Uterus (tissue), 4 donors: ENCODE results near the gene RAD51B. TPM values are rescaled to one million over a fixed set of nuclear protein-coding genes. Genes with fewer than 3 reads are reported as not detected.

Experiments
- DNase-seq, 2 donors: peaks; one replicate each; pipeline ENCODE4 v3.0.0-alpha.2; 2019 to 2020
- H3K27ac ChIP-seq, 2 donors: fragments of 200-600 bp; sonication (generic); 1 replicate in 1 of 2; 2 replicates in 1 of 2; pipeline ENCODE4 v1.5.1; 2016 to 2018
- H3K27me3 ChIP-seq, 2 donors: fragments of 200-600 bp; sonication (generic); one replicate each; pipeline ENCODE4 v1.5.1; 2018 to 2019; ENCODE audit warnings: control low read depth in 1 of 2
- H3K36me3 ChIP-seq, 2 donors: fragments of 200-600 bp; sonication (generic); one replicate each; pipeline ENCODE4 v1.5.1; 2019; ENCODE audit warnings: control low read depth in 1 of 2
- H3K4me1 ChIP-seq, 2 donors: fragments of 200-600 bp; sonication (generic); one replicate each; pipeline ENCODE4 v1.5.1; 2018 to 2019; ENCODE audit warnings: control low read depth in 1 of 2
- H3K4me3 ChIP-seq, 2 donors: fragments of 200-600 bp; sonication (generic); 1 replicate in 1 of 2; 2 replicates in 1 of 2; pipeline ENCODE4 v1.5.1; 2018 to 2019; ENCODE audit warnings: mild to moderate bottlenecking in 1 of 2
- H3K9me3 ChIP-seq, 2 donors: fragments of 200-600 bp; sonication (generic); one replicate each; pipeline ENCODE4 v1.5.1; 2019; ENCODE audit warnings: control low read depth in 1 of 2
- CTCF ChIP-seq, 4 experiments: fragments of 200-600 bp in 2 of 4; fragments of 450-650 bp in 2 of 4; sonication (generic) in 2 of 4; IDR thresholded peaks; one replicate each; pipeline ENCODE4 v1.5.1; 2016 to 2019; ENCODE audit warnings: antibody characterized with exemption in 4 of 4, mild to moderate bottlenecking in 2 of 4, moderate library complexity in 1 of 4
- POLR2A ChIP-seq, 2 donors: fragments of 450-650 bp; IDR thresholded peaks; one replicate each; pipeline ENCODE4 v1.6.1; 2016; ENCODE audit warnings: antibody characterized with exemption in 2 of 2, mild to moderate bottlenecking in 1 of 2, moderate library complexity in 1 of 2
- intact Hi-C: fragments of 100-400 bp; cut with DNase I; formaldehyde crosslinking; loops from one replicate; pipeline ENCODE4 v1.15.1; 2023; ENCODE audit warnings: low total_unique reads
- total RNA-seq, 4 donors: library from RNA; depleted of rRNA in 3 of 4; stranded (reverse); fragments of >200 nt in 3 of 4; gene quantifications; one replicate each; pipeline versions ENCODE4 v1.1.0 to v1.2.4, GENCODE V29; 2014 to 2023
- donor health status: DM: yes; HTN: yes; CAD: no.

Gene RAD51B
- total RNA-seq, 4 donors from 2014 or later, result 29.5 to 100.0 (median 70.3) TPM

GRCh38 chr14:68752271-68753006 is 932.9 kb downstream of the RAD51B start:
- Histone ChIP-seq H3K27ac (peak overlapping the region; percentile 61 to 66), H3K27me3 (no peaks in the 10 kb centered on the region), H3K9me3 (no peaks in the 10 kb centered on the region), H3K4me1 (peaks cover 13 to 15% of the 10 kb centered on the region in 2 donors), H3K4me3 (no peak overlapping the region), H3K36me3 (no peaks in the 10 kb centered on the region)
- TF ChIP-seq CTCF (IDR thresholded peaks at IDR 0.05) (no peak), POLR2A (IDR thresholded peaks at IDR 0.05) (no peak)
- no peak for DNase-seq
- intact Hi-C loops, result no loop called here

- Histone ChIP-seq H3K27me3 (no peaks in the 10 kb centered on the region), H3K4me3 (no peak overlapping the region), H3K27ac (peak overlapping the region; percentile 61 to 66), H3K36me3 (no peaks in the 10 kb centered on the region), H3K4me1 (peaks cover 12 to 15% of the 10 kb centered on the region in 2 donors), H3K9me3 (no peaks in the 10 kb centered on the region)
- intact Hi-C loops, result no loop called here
- no peak for DNase-seq
- TF ChIP-seq CTCF (IDR thresholded peaks at IDR 0.05), result no peak
- TF ChIP-seq POLR2A (IDR thresholded peaks at IDR 0.05), result no peak
These were observed 934.1 kb downstream of the RAD51B start for GRCh38 chr14:68753690-68754089.

GRCh38 chr14:68755016-68755353 is 935.4 kb downstream of the RAD51B start:
- Histone ChIP-seq H3K27ac (no peak overlapping the region), H3K4me3 (no peak overlapping the region), H3K4me1 (peaks cover 7 to 9% of the 10 kb centered on the region in 2 donors), H3K27me3 (no peaks in the 10 kb centered on the region), H3K36me3 (no peaks in the 10 kb centered on the region), H3K9me3 (no peaks in the 10 kb centered on the region)
- intact Hi-C loops, result no loop called here
- TF ChIP-seq POLR2A (IDR thresholded peaks at IDR 0.05), result no peak
- TF ChIP-seq CTCF (IDR thresholded peaks at IDR 0.05), result no peak
- DNase-seq, result no peak

- Histone ChIP-seq H3K9me3 (no peaks in the 10 kb centered on the region), H3K4me1 (peaks cover 7 to 9% of the 10 kb centered on the region in 2 donors), H3K27me3 (no peaks in the 10 kb centered on the region), H3K4me3 (no peak overlapping the region), H3K36me3 (no peaks in the 10 kb centered on the region), H3K27ac (peak overlapping the region in 1 of 2 donors; percentile 5)
- TF ChIP-seq CTCF (IDR thresholded peaks at IDR 0.05) (no peak), POLR2A (IDR thresholded peaks at IDR 0.05) (no peak)
- peak in 1 of 2 donors; percentile 50 for DNase-seq
- intact Hi-C loops, result no loop called here
These were observed 936.5 kb downstream of the RAD51B start for GRCh38 chr14:68756000-68756481.

GRCh38 chr14:68756734-68757133 is 937.2 kb downstream of the RAD51B start:
- TF ChIP-seq CTCF (IDR thresholded peaks at IDR 0.05), result no peak
- TF ChIP-seq POLR2A (IDR thresholded peaks at IDR 0.05), result no peak
- DNase-seq, result no peak

More at GRCh38 chr14:68756734-68757133, 937.2 kb downstream of the RAD51B start:
- H3K27me3 ChIP-seq, result no peaks in the 10 kb centered on the region
- H3K9me3 ChIP-seq, result no peaks in the 10 kb centered on the region
- H3K4me3 ChIP-seq, result no peak overlapping the region
- intact Hi-C loops, result no loop called here
- peaks cover 9 to 11% of the 10 kb centered on the region in 2 donors for H3K4me1 ChIP-seq
- no peaks in the 10 kb centered on the region for H3K36me3 ChIP-seq
- peak overlapping the region in 1 of 2 donors; percentile 5 for H3K27ac ChIP-seq
